Measurements from ENCODE around the gene TREH.
A peak's percentile ranks its signal among the peaks of the same experiment; 100 is the strongest.
"Not testable (repeated sequence)": the region's sequence is repeated elsewhere in the genome, so short reads cannot be mapped to it uniquely, and the experiment has no call there.

The TREH gene

DNA sequence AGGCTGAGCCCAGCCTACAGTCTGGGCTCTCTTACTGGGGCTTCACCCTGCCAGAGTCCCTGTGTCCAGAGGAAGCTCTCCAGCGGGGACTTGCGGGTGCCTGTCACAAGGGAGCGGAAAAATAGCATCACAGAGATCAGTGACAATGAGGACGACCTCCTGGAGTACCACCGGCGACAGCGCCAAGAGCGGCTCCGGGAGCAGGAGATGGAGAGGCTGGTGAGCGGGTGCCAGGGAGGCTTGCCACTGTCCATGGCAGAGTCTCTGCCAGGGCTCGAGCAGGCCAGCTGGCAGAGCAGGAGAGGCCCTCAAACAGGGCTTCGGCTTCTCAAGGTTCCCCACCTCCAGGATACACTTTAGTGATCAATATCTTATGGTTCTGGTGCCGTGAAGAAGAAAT lies 51.0 kb downstream of the TREH start:
- DNase-seq, result peak; percentile 65 to 70

GRCh38 chr11:118628031-118628430 lies 51.4 kb downstream of the TREH start:
- no peak for DNase-seq

DNA sequence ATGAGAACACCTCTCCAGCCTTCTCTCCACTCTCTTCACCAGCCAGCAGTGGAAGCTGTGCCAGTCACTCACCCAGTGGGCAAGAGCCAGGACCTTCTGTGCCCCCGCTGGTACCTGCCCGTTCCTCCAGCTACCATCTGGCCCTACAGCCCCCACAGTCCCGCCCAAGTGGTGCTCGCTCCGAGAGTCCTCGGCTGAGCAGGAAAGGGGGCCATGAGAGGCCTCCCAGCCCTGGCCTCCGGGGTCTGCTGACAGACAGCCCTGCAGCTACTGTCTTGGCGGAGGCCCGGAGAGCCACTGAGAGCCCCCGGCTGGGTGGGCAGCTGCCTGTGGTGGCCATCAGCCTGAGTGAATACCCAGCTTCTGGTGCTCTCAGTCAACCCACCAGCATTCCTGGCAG lies 51.9 kb downstream of the TREH start:
- DNase-seq, result no peak

GRCh38 chr11:118625976-118626375 lies 53.5 kb downstream of the TREH start:
- DNase-seq, result no peak

DNA sequence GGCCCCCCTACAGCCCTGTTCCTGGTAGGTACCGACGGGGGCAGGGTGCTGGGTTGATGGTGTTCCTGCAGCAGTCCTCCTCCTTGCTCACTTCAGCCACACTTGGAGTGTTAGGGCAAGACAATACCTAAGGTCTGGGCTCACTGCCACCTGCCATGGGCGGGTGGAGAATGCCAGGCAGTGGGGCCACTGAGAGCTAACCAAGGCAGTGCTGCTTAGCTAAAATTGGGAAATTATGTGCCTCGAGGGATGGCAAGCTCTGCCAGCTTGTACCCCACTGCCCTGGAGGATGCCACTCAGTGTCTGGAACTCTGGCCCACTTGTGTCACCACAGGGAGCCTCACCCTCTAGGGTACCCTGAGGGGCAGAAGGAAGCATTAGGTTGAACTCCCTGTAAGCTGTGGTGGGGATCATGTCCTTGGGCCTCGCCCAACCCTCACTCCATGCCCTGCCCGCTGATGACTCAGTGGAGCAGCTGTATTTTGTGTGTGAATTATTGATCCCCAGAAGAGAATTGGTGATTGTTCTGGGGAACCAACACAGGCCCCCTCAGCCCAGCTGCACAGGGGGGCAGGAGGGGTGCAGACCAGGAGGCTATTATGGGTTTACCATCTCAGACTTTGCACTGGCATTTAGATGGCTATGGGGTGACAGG lies 54.3 kb downstream of the TREH start:
- DNase-seq, result no peak

GRCh38 chr11:118623269-118623655 lies 56.2 kb downstream of the TREH start:
- DNase-seq, result no peak

GRCh38 chr11:118622376-118623268 lies 56.8 kb downstream of the TREH start:
- DNase-seq, result peak in 1 of 2 experiments; percentile 32

- no peak for DNase-seq
Measured at GRCh38 chr11:118621784-118622375, 57.6 kb downstream of the TREH start.

GRCh38 chr11:118621071-118621783 lies 58.2 kb downstream of the TREH start:
- DNase-seq, result peak; percentile 37 to 86

- no peak for DNase-seq
Measured at GRCh38 chr11:118620529-118621070, 58.9 kb downstream of the TREH start.

DNA sequence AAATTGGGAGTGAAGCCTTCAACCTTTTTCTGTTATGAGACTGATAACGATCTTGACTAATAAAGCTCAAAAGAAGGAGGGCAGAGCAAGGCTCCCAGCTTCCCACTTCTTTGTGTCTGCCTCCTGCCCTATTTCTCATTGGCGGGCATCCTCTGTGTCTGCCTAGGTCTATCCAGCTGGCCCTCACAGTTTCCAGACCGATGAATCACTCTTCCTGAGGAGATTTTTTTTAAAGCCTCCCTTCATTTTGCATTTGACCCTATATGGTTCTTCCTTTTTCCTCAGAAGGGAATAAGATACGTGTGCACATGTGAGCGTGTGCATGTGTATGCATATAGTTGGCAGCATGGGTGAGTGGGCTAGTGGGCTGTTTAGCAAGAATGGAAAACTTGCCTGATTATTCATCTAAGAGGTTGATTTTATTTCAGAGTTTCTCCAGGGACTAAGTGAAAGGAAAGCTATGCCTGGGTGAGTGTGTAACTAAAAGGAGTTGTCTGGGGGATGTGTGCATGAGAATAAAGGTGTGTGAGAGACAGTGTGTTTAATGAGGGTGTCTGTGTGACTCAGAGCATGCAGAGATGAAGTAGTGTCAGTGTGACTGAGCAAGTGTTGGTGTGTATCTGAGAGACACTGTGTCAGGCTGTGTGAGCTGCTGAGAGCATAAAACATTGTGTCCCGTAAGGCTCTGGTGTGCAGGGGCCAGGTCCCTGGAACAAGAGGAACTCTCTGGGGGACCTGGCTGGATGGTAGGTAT lies 59.8 kb downstream of the TREH start:
- peak in 1 of 2 experiments; percentile 26 for DNase-seq

- no peak for DNase-seq
Measured at GRCh38 chr11:118618991-118619375, 60.5 kb downstream of the TREH start.

DNA sequence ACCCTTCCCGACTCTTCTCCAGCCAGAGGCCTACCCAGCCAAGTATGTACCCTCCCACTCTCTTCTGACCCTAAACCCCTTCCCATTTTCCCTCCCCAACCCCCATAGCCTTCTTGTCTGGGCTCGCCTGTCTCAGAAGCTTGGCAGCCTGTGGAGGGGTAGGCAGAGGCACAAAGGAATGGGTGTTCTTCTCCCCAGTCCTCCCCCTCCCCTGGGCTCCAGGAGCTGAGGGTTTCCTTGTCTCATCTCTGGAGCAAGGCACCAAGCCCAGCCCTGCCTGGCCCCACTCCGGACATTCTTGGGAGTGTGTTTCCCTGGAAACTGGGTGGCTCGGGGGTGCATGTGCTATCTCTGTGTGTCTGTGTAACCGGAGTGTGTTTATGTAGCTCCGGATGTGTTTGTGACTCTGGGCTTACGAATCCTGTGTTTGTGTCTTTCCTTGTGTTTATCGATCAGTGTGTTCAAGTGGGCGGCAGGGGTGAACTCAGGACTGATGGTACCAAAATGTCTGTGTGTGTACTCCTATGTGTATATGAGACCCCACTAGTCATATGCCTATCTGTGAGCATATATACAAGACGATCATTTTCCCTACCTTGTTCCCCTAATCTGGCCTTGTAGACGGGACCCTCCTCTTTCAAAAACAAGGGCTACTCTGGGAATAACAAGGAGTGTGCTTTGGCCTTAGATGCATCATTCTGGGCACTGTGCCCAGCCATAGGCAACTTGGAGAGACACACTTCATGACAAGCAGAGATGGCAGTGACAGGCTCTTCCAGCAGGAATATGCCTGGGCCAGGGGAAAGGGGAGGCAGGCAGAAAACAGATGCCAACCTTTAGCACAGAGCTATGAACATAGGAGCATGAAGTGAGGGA lies 61.1 kb downstream of the TREH start:
- no peak for DNase-seq

DNA sequence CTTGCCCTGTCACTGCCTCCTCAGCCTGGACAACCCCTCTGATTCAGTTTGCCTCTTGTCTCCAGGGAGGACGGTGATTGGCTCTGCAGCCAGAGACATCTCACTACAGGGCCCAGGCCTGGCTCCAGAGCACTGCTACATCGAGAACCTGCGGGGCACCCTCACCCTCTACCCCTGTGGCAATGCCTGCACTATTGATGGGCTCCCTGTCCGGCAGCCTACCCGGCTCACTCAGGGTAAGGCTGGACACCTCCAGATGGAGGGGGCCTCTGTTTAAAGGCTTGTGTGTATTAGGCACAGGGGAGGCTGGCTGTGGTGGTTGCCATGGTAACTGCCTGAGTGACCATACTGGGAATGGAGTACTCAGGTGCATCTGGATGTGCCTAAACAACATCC lies 63.5 kb downstream of the TREH start:
- no peak for DNase-seq

DNA sequence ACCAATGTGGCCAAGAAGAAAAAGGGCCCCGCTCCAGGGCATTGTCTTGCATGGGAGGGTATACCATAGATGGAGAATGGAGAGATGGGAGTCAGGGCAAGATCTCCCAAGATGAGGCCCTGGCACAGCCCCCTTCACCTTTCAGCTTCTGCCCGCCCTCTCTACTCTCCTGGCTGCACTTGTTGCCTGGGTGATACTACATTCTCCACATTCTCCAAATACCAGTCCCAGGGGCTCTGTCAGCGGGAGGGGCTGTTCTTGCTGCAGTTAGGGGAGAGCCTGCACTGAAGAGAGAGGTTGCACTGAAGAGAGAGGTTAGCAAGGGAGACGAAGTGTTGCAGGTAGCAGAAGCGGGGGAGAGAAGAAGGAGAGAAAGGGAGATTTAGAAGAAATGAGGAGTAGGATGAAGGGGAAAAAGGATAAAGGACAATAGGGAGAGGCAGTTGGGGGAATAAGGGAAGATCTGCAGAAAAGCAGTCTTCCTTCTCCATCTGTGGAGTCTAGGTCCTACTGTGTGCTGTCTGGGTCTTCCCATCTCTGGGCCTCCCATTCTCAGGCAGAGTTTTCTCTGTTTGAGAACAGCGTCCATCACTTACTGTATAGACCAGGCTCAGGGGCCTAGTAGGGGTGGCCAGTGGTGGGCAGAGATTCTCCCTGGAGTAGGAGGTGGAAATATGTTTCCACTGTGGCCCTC lies 64.0 kb downstream of the TREH start:
- no peak for DNase-seq

DNA sequence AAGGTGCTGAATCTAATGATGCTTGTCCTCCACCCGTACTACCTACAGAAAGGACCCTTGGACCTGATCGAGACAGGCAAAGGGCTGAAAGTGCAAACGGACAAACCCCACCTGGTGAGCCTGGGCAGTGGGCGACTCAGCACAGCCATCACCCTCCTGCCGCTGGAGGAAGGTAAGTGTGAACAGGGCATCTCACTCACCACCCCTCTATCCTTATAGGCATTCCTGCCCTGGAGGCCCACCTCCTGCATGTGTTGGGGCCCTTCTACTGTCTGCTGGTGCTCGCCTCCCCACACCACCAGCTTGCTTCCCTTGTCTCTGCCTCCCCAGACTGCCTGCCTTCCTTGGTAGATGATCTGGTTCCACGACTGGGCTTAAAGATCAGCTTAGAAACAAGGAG lies 64.9 kb downstream of the TREH start:
- no peak for DNase-seq

DNA sequence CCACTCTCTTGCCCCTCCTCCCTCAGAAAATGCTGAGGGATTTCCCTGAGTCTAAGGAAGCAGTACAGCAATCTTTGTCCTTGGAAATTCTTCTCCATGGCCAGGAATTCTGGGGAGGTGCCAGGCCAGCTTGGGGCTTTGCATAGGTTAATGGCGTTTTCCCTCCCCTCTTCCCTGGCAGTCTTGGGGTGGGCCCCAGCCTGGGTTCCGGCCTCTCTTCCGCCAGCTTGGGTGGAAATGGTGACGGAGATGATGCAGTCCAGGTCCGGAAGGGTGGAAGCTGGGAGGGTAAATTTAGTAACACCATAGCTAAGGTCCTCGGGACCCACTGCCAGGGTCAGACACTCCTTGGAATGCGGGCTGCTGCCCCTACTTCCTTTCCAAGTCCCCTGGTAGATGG lies 67.1 kb downstream of the TREH start:
- no peak for DNase-seq

DNA sequence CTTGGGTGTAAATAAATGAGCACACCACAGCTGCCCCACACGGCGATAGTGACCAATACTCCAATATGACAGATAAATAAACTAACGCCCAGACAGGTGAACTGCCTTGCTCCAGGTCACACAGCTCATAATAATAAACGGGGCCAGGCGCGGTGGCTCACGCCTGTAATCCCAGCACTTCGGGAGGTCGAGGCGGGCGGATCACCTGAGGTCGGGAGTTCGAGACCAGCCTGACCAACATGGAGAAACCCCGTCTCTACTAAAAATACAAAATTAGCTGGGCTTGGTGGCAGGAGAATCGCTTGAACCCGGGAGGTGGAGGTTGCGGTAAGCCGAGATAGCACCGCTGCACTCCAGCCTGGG lies 68.0 kb downstream of the TREH start:
- not testable (repeated sequence) for DNase-seq

GRCh38 chr11:118610773-118611432 lies 68.5 kb downstream of the TREH start:
- DNase-seq, result peak in 1 of 2 experiments; percentile 63

DNA sequence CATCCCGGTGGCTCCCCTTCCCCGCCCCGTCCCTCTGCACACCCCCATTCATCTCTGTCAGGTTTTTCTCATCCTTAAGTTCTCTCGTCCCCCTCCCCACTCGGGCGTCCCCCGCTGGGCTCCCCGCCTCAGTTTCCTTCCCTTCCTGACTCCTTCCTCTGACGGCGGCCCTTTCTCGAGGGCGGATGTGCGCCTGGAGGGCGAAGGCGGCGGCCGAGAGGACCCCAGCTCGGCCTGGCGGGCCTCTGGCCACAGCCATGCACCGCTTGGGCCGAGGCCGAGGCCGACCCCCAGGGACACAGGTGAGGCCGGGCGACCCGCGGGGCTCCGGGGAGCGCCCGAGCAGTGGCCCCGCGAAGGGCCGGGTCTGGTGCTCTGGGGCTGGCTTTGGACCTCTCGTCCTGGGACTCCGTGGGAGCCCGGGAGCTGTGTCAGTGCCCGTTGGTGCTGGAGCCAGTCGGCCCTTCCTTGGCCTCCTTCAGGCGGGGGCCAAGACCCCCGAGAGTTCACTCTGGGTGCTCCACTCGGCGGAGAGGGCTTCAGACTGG lies 69.2 kb downstream of the TREH start:
- DNase-seq, result no peak
